B cell (primary cell): ENCODE measurements around the gene DDB1. TPM values are rescaled to one million over a fixed set of nuclear protein-coding genes. Genes with fewer than 3 reads are reported as not detected.

ENCODE experiments used
- ATAC-seq: fragments of 200-7000 bp; cut with Tn5 transposase; one replicate; pipeline ENCODE4 v1.10.0; 2021; ENCODE audit warnings: low read depth, mild to moderate bottlenecking, moderate number of reproducible peaks, moderate library complexity
- CTCF ChIA-PET: fragments of 350-600 bp; sonication (Branson Sonifier 250); formaldehyde crosslinking; loops from one replicate; lab custom pipeline; 2021; ENCODE audit warnings: antibody characterized with exemption, inconsistent platforms; lab: Charles Lee
- POLR2A ChIA-PET: fragments of 350-600 bp; sonication (Branson Sonifier 250); formaldehyde crosslinking; loops from one replicate; lab custom pipeline; 2021; ENCODE audit warnings: antibody characterized with exemption; lab: Charles Lee
- DNase-seq: peaks from one replicate; pipeline ENCODE4 v3.0.0; 2013
- H2AFZ ChIP-seq: 2 replicates; pipeline ENCODE4 v1.6.1; 2012; ENCODE audit warnings: mild to moderate bottlenecking, low read depth, low read length; ENCODE audit not compliant: insufficient read depth, poor library complexity, severe bottlenecking
- H3K27ac ChIP-seq, 2 donors: 1 replicate in 1 of 2; 2 replicates in 1 of 2; pipeline ENCODE4 v1.5.1; 2012 to 2013; ENCODE audit warnings: low read length in 2 of 2, mild to moderate bottlenecking in 2 of 2, moderate library complexity in 1 of 2
- H3K27me3 ChIP-seq, 4 experiments: fragments of 200-600 bp in 1 of 4; sonication (generic) in 1 of 4; replicated peaks in 1 of 4; 1 replicate in 2 of 4; 2 replicates in 2 of 4; pipeline versions ENCODE4 v1.6.1 to v1.7.0; 2013 to 2016; ENCODE audit warnings: low read length in 3 of 4, mild to moderate bottlenecking in 2 of 4, mixed read lengths in 1 of 4, moderate library complexity in 1 of 4; ENCODE audit not compliant: insufficient read depth in 4 of 4, control insufficient read depth in 3 of 4; ENCODE audit errors: control extremely low read depth in 1 of 4
- H3K36me3 ChIP-seq, 2 experiments: replicated peaks in 1 of 2; 1 replicate in 1 of 2; 2 replicates in 1 of 2; pipeline versions ENCODE4 v1.6.1 to v1.7.1; 2013; ENCODE audit warnings: low read length in 1 of 2; ENCODE audit not compliant: insufficient read depth in 2 of 2, control insufficient read depth in 1 of 2; ENCODE audit errors: control extremely low read depth in 1 of 2, extremely low read depth in 1 of 2
- H3K4me1 ChIP-seq, 2 donors: fragments of 200-600 bp in 1 of 2; sonication (generic) in 1 of 2; 1 replicate in 1 of 2; 2 replicates in 1 of 2; pipeline versions ENCODE4 v1.5.1 to v1.6.1; 2013 to 2017; ENCODE audit warnings: low read length in 2 of 2; ENCODE audit not compliant: control insufficient read depth in 2 of 2, insufficient read depth in 2 of 2
- H3K4me2 ChIP-seq: replicated peaks from 2 replicates; pipeline ENCODE3; 2012; ENCODE audit warnings: mild to moderate bottlenecking, low read depth, low read length; ENCODE audit not compliant: poor library complexity, severe bottlenecking
- H3K4me3 ChIP-seq, 5 experiments: fragments of 200-600 bp in 1 of 5; sonication (generic) in 1 of 5; 1 replicate in 3 of 5; 2 replicates in 2 of 5; pipeline versions ENCODE4 v1.5.1 to v1.7.0; 2011 to 2016; ENCODE audit warnings: low read length in 4 of 5, mild to moderate bottlenecking in 4 of 5, low read depth in 2 of 5, control low read depth in 1 of 5, moderate library complexity in 1 of 5; ENCODE audit not compliant: insufficient read depth in 1 of 5; ENCODE audit errors: control extremely low read depth in 1 of 5, extremely low read depth in 1 of 5
- H3K79me2 ChIP-seq: fragments of 200-600 bp; sonication (generic); one replicate; pipeline ENCODE4 v1.6.0; 2016; ENCODE audit warnings: low read length; ENCODE audit not compliant: control insufficient read depth, insufficient read depth
- H3K9ac ChIP-seq: fragments of 200-600 bp; sonication (generic); 2 replicates; pipeline ENCODE4 v1.6.1; 2017; ENCODE audit warnings: mild to moderate bottlenecking, low read length, moderate library complexity
- H3K9me3 ChIP-seq, 3 donors: one replicate each; pipeline versions ENCODE4 v1.6.1 to v1.7.1; 2013; ENCODE audit warnings: low read length in 2 of 3; ENCODE audit not compliant: control insufficient read depth in 2 of 3, insufficient read depth in 1 of 3; ENCODE audit errors: control extremely low read depth in 1 of 3
- H4K20me1 ChIP-seq: 2 replicates; pipeline ENCODE4 v1.6.0; 2012; ENCODE audit warnings: mild to moderate bottlenecking, low read length; ENCODE audit not compliant: insufficient read depth, control insufficient read depth, poor library complexity, severe bottlenecking
- H3K27ac Mint-ChIP-seq: one replicate; pipeline ENCODE4 v1.8.0; 2021; ENCODE audit warnings: mixed read lengths
- H3K27me3 Mint-ChIP-seq: one replicate; pipeline ENCODE4 v1.8.0; 2021; ENCODE audit warnings: mixed read lengths
- H3K4me1 Mint-ChIP-seq: one replicate; pipeline ENCODE4 v1.8.0; 2021; ENCODE audit warnings: mixed read lengths
- H3K4me3 Mint-ChIP-seq: one replicate; pipeline ENCODE4 v1.8.0; 2021; ENCODE audit warnings: mixed read lengths
- H3K9me3 Mint-ChIP-seq: one replicate; pipeline ENCODE4 v1.8.0; 2022; ENCODE audit warnings: mixed read lengths; ENCODE audit not compliant: insufficient read depth
- CTCF ChIP-seq: fragments of 200-600 bp; IDR thresholded peaks from one replicate; pipeline ENCODE4 v1.8.0; 2022; ENCODE audit warnings: antibody characterized with exemption, mild to moderate bottlenecking
- EZH2 ChIP-seq: IDR thresholded peaks from 2 replicates; pipeline ENCODE4 v1.6.1; 2012; ENCODE audit warnings: borderline replicate concordance, low read depth, mild to moderate bottlenecking, moderate library complexity, low read length; ENCODE audit not compliant: insufficient read depth, poor library complexity, severe bottlenecking
- WGBS: methylation state at CpG from one replicate; pipeline ENCODE4 v1.1.5; 2013; ENCODE audit warnings: missing lambda C conversion rate; ENCODE audit not compliant: insufficient coverage; 5-methylcytosine and 5-hydroxymethylcytosine counted together
- intact Hi-C: fragments of 100-400 bp; cut with micrococcal nuclease; formaldehyde crosslinking; loops from one replicate; pipeline ENCODE4 v1.10.0; 2022
- polyA plus RNA-seq: library from polyadenylated mRNA; depleted of rRNA; stranded (reverse); fragments of >200 nt; gene quantifications from 2 replicates; pipeline ENCODE4 v1.2.3, GENCODE V29; 2012
- total RNA-seq, 2 donors: library from RNA; stranded (reverse); fragments of 120-200 nt in 1 of 2; gene quantifications; 1 replicate in 1 of 2; 2 replicates in 1 of 2; pipeline versions ENCODE4 v1.2.3 to v1.2.4, GENCODE V29; 2013 to 2022

DDB1 gene
- total and polyA plus RNA-seq, 2 donors (not counting 1 experiment from before 2014, with no cell fraction given): 52.4 to 155 TPM

DNA sequence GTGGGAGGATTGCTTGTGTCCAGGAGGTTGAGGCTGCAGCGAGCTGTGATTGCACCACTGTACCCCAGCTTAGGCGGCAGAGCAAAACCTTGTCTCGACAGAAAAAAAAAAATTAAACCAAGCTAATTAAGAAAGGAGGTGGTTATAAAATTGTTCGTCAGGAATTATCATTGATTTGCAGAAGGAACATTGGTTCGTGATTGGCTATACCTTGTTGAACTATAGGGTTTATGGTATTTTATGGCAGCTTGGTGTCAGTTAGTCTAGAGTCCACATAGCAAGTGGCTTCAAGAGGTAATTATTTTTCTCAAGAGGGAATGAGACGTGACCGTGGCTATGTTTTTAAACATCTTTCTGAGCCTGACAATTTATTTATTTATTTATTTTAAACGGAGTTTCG is 48.0 kb upstream of the DDB1 start:
- no peaks in the 10 kb centered on the region for H3K9me3 ChIP-seq
- no peak overlapping the region for H3K27ac Mint-ChIP-seq
- H3K9me3 Mint-ChIP-seq: no peaks in the 10 kb centered on the region
- H3K27me3 ChIP-seq: no peaks in the 10 kb centered on the region
- no peak overlapping the region for H3K27ac ChIP-seq
- CTCF ChIA-PET: interaction anchor here (9.3 to 9.4 kb wide), 2 partner anchors 23 to 43 kb away, joined by 206 to 649 read pairs; partner anchors contain the start of genes CYB561A3, DDB1, TKFC and TMEM138
- H3K36me3 ChIP-seq: no peaks in the 10 kb centered on the region
- POLR2A ChIA-PET: no interaction called here
- no peak overlapping the region for H3K4me2 ChIP-seq
- intact Hi-C loops: loop anchor here (10.0 kb wide), 1 partner anchor 126 kb away; no protein-coding TSS in a partner anchor
- H3K4me3 Mint-ChIP-seq: no peak overlapping the region
- peaks cover 8% of the 10 kb centered on the region for H3K4me1 Mint-ChIP-seq
- no peaks in the 10 kb centered on the region for H4K20me1 ChIP-seq
- no peak overlapping the region for H3K4me3 ChIP-seq
- H3K79me2 ChIP-seq: no peaks in the 10 kb centered on the region
- DNase-seq: no peak
- H2AFZ ChIP-seq: no peak overlapping the region
- peaks cover 5 to 8% of the 10 kb centered on the region in 2 donors for H3K4me1 ChIP-seq
- TF ChIP-seq CTCF: no peak
- WGBS: 100% methylated on average over 5 of the region's 9 CpGs
- no peak for ATAC-seq
- no peaks in the 10 kb centered on the region for H3K27me3 Mint-ChIP-seq
- no peak overlapping the region for H3K9ac ChIP-seq

GRCh38 chr11:61378713-61379313 is 45.9 kb upstream of the DDB1 start:
- no peaks in the 10 kb centered on the region for H3K4me1 Mint-ChIP-seq
- H3K9ac ChIP-seq: no peak overlapping the region
- ATAC-seq: no peak
- intact Hi-C loops: no loop called here
- H3K36me3 ChIP-seq: peaks cover 2 to 6% of the 10 kb centered on the region in 2 experiments
- no peak overlapping the region for H3K4me3 Mint-ChIP-seq
- H3K9me3 ChIP-seq: peaks cover 0 to 11% (median 4%) of the 10 kb centered on the region in 3 donors
- no peaks in the 10 kb centered on the region for H3K27me3 Mint-ChIP-seq
- H4K20me1 ChIP-seq: no peaks in the 10 kb centered on the region
- no peaks in the 10 kb centered on the region for H3K79me2 ChIP-seq
- H3K27ac Mint-ChIP-seq: no peak overlapping the region
- no peak for DNase-seq
- no peaks in the 10 kb centered on the region for H3K4me1 ChIP-seq
- 96% methylated on average over 4 of the region's 5 CpGs for WGBS
- no peaks in the 10 kb centered on the region for H3K27me3 ChIP-seq
- CTCF ChIA-PET: interaction anchor here (0.5 to 1.8 kb wide), 5 partner anchors 14 to 214 kb away, joined by 3 to 9 read pairs (median 4); partner anchors contain the start of gene TMEM216
- no peak overlapping the region for H2AFZ ChIP-seq
- no peak overlapping the region for H3K4me3 ChIP-seq
- no peak for TF ChIP-seq CTCF
- TF ChIP-seq EZH2: no peak
- H3K9me3 Mint-ChIP-seq: no peaks in the 10 kb centered on the region
- no peak overlapping the region for H3K27ac ChIP-seq
- POLR2A ChIA-PET: no interaction called here
- H3K4me2 ChIP-seq: no peak overlapping the region
